HepG2 (cell line): ENCODE measurements around the gene TRNP1. TPM values are rescaled to one million over a fixed set of nuclear protein-coding genes. Genes with fewer than 3 reads are reported as not detected.
A peak's percentile ranks its signal among the peaks of the same experiment; 100 is the strongest.

ENCODE experiments used
- ATRX ChIP-seq: sonication (generic); formaldehyde crosslinking; IDR thresholded peaks from 2 replicates; pipeline ENCODE4 v1.4.0; 2020; ENCODE audit warnings: missing genetic modification reagents, borderline replicate concordance
- EHMT2 ChIP-seq: fragments of 200-600 bp; sonication (generic); IDR thresholded peaks from 2 replicates; pipeline ENCODE4 v1.7.0; 2017; ENCODE audit warnings: antibody characterized with exemption, low read depth, low read length, borderline replicate concordance
- FOSL2 ChIP-seq: sonication (generic); formaldehyde crosslinking; IDR thresholded peaks from 2 replicates; pipeline ENCODE4 v1.4.0; 2020; ENCODE audit warnings: missing genetic modification reagents
- IKZF4 ChIP-seq: sonication (generic); formaldehyde crosslinking; IDR thresholded peaks from 2 replicates; pipeline ENCODE4 v1.5.1; 2020; ENCODE audit warnings: borderline replicate concordance, mild to moderate bottlenecking, low read depth, missing genetic modification reagents; ENCODE audit errors: not compliant biosample characterization
- MAZ ChIP-seq, 2 experiments: sonication (generic) in 1 of 2; formaldehyde crosslinking in 1 of 2; IDR thresholded peaks; 2 replicates each; pipeline versions ENCODE4 v1.5.0 to v1.6.1; 2012 to 2020; ENCODE audit warnings: low read depth in 2 of 2, mild to moderate bottlenecking in 2 of 2, borderline replicate concordance in 1 of 2, improper control_type of control experiment in 1 of 2, low read length in 1 of 2, missing genetic modification reagents in 1 of 2, moderate library complexity in 1 of 2
- NONO ChIP-seq, 2 experiments: fragments of 450-650 bp in 1 of 2; sonication (generic) in 1 of 2; formaldehyde crosslinking in 1 of 2; IDR thresholded peaks in 1 of 2; conservative IDR thresholded peaks in 1 of 2; 2 replicates each; pipeline versions ENCODE4 v1.6.1 to v1.8.0; 2017 to 2022; ENCODE audit warnings: mild to moderate bottlenecking in 1 of 2, missing genetic modification reagents in 1 of 2, moderate library complexity in 1 of 2
- PHB2 ChIP-seq: fragments of 450-650 bp; IDR thresholded peaks from 2 replicates; pipeline ENCODE4 v1.6.1; 2018; ENCODE audit not compliant: partially characterized antibody
- RFX1 ChIP-seq: fragments of 450-650 bp; IDR thresholded peaks from 2 replicates; pipeline ENCODE4 v1.6.1; 2017
- SP2 ChIP-seq: sonication (generic); formaldehyde crosslinking; IDR thresholded peaks from 2 replicates; pipeline ENCODE4 v1.5.1; 2020; ENCODE audit warnings: mild to moderate bottlenecking, missing genetic modification reagents
- SRF ChIP-seq: IDR thresholded peaks from 2 replicates; pipeline ENCODE4 v1.6.1; 2011; ENCODE audit warnings: mild to moderate bottlenecking, low read depth, low read length, moderate library complexity
- SSRP1 ChIP-seq: IDR thresholded peaks from 2 replicates; pipeline ENCODE4 v1.6.1; 2016; ENCODE audit warnings: control low read depth
- TFDP1 ChIP-seq: IDR thresholded peaks from 2 replicates; pipeline ENCODE4 v1.6.1; 2016; ENCODE audit warnings: missing compliant biosample characterization, missing genetic modification reagents, borderline replicate concordance
- ZBTB38 ChIP-seq: sonication (generic); formaldehyde crosslinking; IDR thresholded peaks from 2 replicates; pipeline ENCODE4 v1.5.1; 2020; ENCODE audit warnings: mild to moderate bottlenecking, missing genetic modification reagents
- ZNF362 ChIP-seq: sonication (generic); formaldehyde crosslinking; IDR thresholded peaks from 2 replicates; pipeline ENCODE4 v1.4.0; 2020; ENCODE audit warnings: missing genetic modification reagents, mild to moderate bottlenecking, borderline replicate concordance
- ZNF367 ChIP-seq: sonication (generic); formaldehyde crosslinking; IDR thresholded peaks from 2 replicates; pipeline ENCODE4 v1.4.0; 2020; ENCODE audit warnings: missing genetic modification reagents, borderline replicate concordance
- ZNF431 ChIP-seq: sonication (generic); formaldehyde crosslinking; IDR thresholded peaks from 2 replicates; pipeline ENCODE4 v1.9.0; 2022; ENCODE audit warnings: missing genetic modification reagents, low read depth, mild to moderate bottlenecking, borderline replicate concordance
- ZNF432 ChIP-seq: sonication (generic); formaldehyde crosslinking; IDR thresholded peaks from 2 replicates; pipeline ENCODE4 v1.5.0; 2020; ENCODE audit warnings: missing genetic modification reagents, mild to moderate bottlenecking, borderline replicate concordance
- ZNF609 ChIP-seq: sonication (generic); formaldehyde crosslinking; IDR thresholded peaks from 2 replicates; pipeline ENCODE4 v1.4.0; 2020; ENCODE audit warnings: mild to moderate bottlenecking, missing genetic modification reagents, borderline replicate concordance
- ZNF614 ChIP-seq: IDR thresholded peaks from 2 replicates; pipeline ENCODE4 v1.6.1; 2018; ENCODE audit warnings: missing biosample characterization, missing genetic modification reagents, inconsistent platforms, borderline replicate concordance
- ZNF670 ChIP-seq: sonication (generic); formaldehyde crosslinking; IDR thresholded peaks from 2 replicates; pipeline ENCODE4 v1.8.0; 2022; ENCODE audit warnings: mild to moderate bottlenecking, missing genetic modification reagents, borderline replicate concordance
- polyA plus RNA-seq, 8 experiments: library from polyadenylated mRNA; depleted of rRNA in 3 of 8; stranded (reverse) in 7 of 8; unstranded in 1 of 8; fragments of >200 nt; fragmentation: Illumina TruSeq in 4 of 8; extraction: Trizol in 4 of 8; gene quantifications; 2 replicates each; pipeline versions ENCODE4 v1.2.1 to v1.2.3, GENCODE V29; 2011 to 2016; ENCODE audit warnings: low read depth in 4 of 8, missing spikeins in 1 of 8, mixed read lengths in 1 of 8; ENCODE audit not compliant: insufficient read depth in 1 of 8
- total RNA-seq, 5 experiments: library from RNA; depleted of rRNA; stranded (reverse); fragments of >200 nt; fragmentation: Illumina TruSeq; extraction: Trizol; gene quantifications; 2 replicates each; pipeline ENCODE4 v1.2.3, GENCODE V29; 2016; ENCODE audit warnings: low read depth in 1 of 5

Gene TRNP1
- total and polyA plus RNA-seq, 2 of the 13 experiments (the other 11 are each of a cell fraction or from before 2014, with no cell fraction given) = 42.0 to 158 TPM

GRCh38 chr1:27003745-27004470, 10.4 kb downstream of the TRNP1 start (continued):
- TF ChIP-seq SSRP1 (CRISPR knock-in tag) = no peak
- no peak for TF ChIP-seq ZBTB38
- TF ChIP-seq ATRX = no peak
- no peak for TF ChIP-seq EHMT2
- TF ChIP-seq PHB2 = no peak
- TF ChIP-seq ZNF432 (CRISPR knock-in tag) = no peak
- no peak for TF ChIP-seq ZNF367 (CRISPR knock-in tag)
- no peak for TF ChIP-seq ZNF614 (CRISPR knock-in tag)
- no peak for TF ChIP-seq NONO (IDR thresholded peaks at IDR 0.05)
- 0 out of 2 replicates have a peak, but pooled peaks have one; percentile 37 for TF ChIP-seq NONO (CRISPR knock-in tag; conservative IDR thresholded peaks at IDR 0.05)
- TF ChIP-seq RFX1 = no peak
- no peak; the same call in 1 of the 2 replicates for TF ChIP-seq ZNF362 (CRISPR knock-in tag)
- TF ChIP-seq SRF = no peak
- TF ChIP-seq ZNF609 = peak; percentile 73; the same call in 1 of the 2 replicates
- TF ChIP-seq SP2 = no peak
- TF ChIP-seq TFDP1 (CRISPR knock-in tag) = no peak
- TF ChIP-seq IKZF4 (CRISPR knock-in tag) = no peak
- no peak for TF ChIP-seq ZNF670 (CRISPR knock-in tag)
- no peak for TF ChIP-seq ZNF431 (CRISPR knock-in tag)
- no peak for TF ChIP-seq MAZ (IDR thresholded peaks at IDR 0.05; ENCODE audit: borderline replicate concordance, low read depth, low read length)
- TF ChIP-seq MAZ (CRISPR knock-in tag; IDR thresholded peaks at IDR 0.05; ENCODE audit: low read depth) = no peak
- TF ChIP-seq FOSL2 (CRISPR knock-in tag) = peak; percentile 58
